HUES6 (cell line): ENCODE measurements around the gene LINS1.

Experiments used
- H3K27ac ChIP-seq: 2 replicates; pipeline ENCODE4 v1.7.0; 2013; ENCODE audit warnings: low read depth, mild to moderate bottlenecking, low read length, inconsistent platforms
- H3K27me3 ChIP-seq: 2 replicates; pipeline ENCODE4 v1.6.1; 2013; ENCODE audit warnings: low read length; ENCODE audit not compliant: control insufficient read depth, insufficient read depth
- H3K36me3 ChIP-seq: 2 replicates; pipeline ENCODE4 v1.6.1; 2013; ENCODE audit warnings: low read length; ENCODE audit not compliant: control insufficient read depth, insufficient read depth
- H3K4me1 ChIP-seq: 2 replicates; pipeline ENCODE4 v1.6.1; 2013; ENCODE audit warnings: low read length; ENCODE audit not compliant: control insufficient read depth, insufficient read depth
- H3K4me3 ChIP-seq: 2 replicates; pipeline ENCODE4 v1.5.1; 2013; ENCODE audit warnings: low read depth, low read length
- H3K9ac ChIP-seq: one replicate; pipeline ENCODE4 v1.6.1; 2013; ENCODE audit warnings: mild to moderate bottlenecking, low read length
- H3K9me3 ChIP-seq: 2 replicates; pipeline ENCODE4 v1.6.1; 2013; ENCODE audit warnings: low read depth, low read length; ENCODE audit not compliant: control insufficient read depth, insufficient read depth

The LINS1 gene

GRCh38 chr15:100602064-100602822, at the start of gene LINS1, which contains the start of gene ASB7:
Gene LINS1 (minus strand): TSS chr15:100602184. CDS start chr15:100580842, 21,342 bp downstream.
Gene ASB7 (plus strand): TSS chr15:100602589. CDS start chr15:100612217, 9,628 bp downstream.
- H3K9ac ChIP-seq, result peak within 1 kb of the TSS; percentile 83
- peak within 1 kb of the TSS; percentile 91 for H3K4me3 ChIP-seq
- H3K27me3 ChIP-seq, result no peaks in the 10 kb centered on the region
- no peaks in the 10 kb centered on the region for H3K9me3 ChIP-seq
- peaks cover 10% of the 10 kb centered on the region for H3K36me3 ChIP-seq
- H3K4me1 ChIP-seq, result peaks cover 4% of the 10 kb centered on the region; the same call in 1 of the 2 replicates
- H3K27ac ChIP-seq, result peak within 1 kb of the TSS; percentile 65; the same call in 1 of the 2 replicates

- Histone ChIP-seq H3K9me3 (no peaks in the 10 kb centered on the region), H3K27me3 (no peaks in the 10 kb centered on the region), H3K9ac (no peak overlapping the region), H3K4me1 (no peaks in the 10 kb centered on the region), H3K27ac (no peak overlapping the region), H3K36me3 (peaks cover 4% of the 10 kb centered on the region; the same call in 1 of the 2 replicates), H3K4me3 (no peak overlapping the region)
These were observed 49.3 kb upstream of the LINS1 start for GRCh38 chr15:100651253-100651652.

DNA sequence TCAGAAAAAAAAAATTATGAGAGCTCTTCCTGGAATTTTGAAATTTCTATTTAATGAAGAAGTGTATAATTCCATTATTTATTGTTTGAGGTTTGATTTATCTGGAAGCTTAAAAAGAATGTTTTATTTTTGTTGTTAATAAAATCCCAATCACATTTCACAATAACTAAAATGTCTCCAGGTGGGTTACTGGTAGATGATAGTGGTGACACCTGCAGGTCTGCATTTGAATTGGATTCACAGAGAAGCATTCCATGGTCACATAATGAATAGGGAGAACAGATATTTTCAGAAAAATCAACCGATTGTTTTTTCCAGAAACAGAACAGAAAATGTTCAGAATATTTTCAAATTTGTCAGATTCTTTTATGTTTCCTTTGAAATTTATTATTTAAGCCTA, 48.7 kb upstream of the LINS1 start:
- Histone ChIP-seq H3K9me3 (no peaks in the 10 kb centered on the region), H3K4me1 (no peaks in the 10 kb centered on the region), H3K36me3 (peaks cover 4% of the 10 kb centered on the region; the same call in 1 of the 2 replicates), H3K9ac (no peak overlapping the region), H3K27ac (no peak overlapping the region), H3K27me3 (no peaks in the 10 kb centered on the region), H3K4me3 (no peak overlapping the region)

GRCh38 chr15:100648951-100649350, 47.0 kb upstream of the LINS1 start:
- H3K9me3 ChIP-seq, result no peaks in the 10 kb centered on the region

GRCh38 chr15:100645671-100646070, 43.7 kb upstream of the LINS1 start:
- no peak overlapping the region for H3K9ac ChIP-seq
- H3K27me3 ChIP-seq, result no peaks in the 10 kb centered on the region
- peaks cover 4% of the 10 kb centered on the region; the same call in 1 of the 2 replicates for H3K36me3 ChIP-seq
- no peak overlapping the region for H3K27ac ChIP-seq
- no peaks in the 10 kb centered on the region for H3K9me3 ChIP-seq
- H3K4me1 ChIP-seq, result peaks cover 4% of the 10 kb centered on the region; the same call in 1 of the 2 replicates
- H3K4me3 ChIP-seq, result no peak overlapping the region

More at GRCh38 chr15:100648951-100649350, 47.0 kb upstream of the LINS1 start:
- no peaks in the 10 kb centered on the region for H3K27me3 ChIP-seq
- H3K27ac ChIP-seq, result no peak overlapping the region
- H3K4me3 ChIP-seq, result no peak overlapping the region
- peaks cover 4% of the 10 kb centered on the region; the same call in 1 of the 2 replicates for H3K36me3 ChIP-seq
- no peaks in the 10 kb centered on the region for H3K4me1 ChIP-seq
- no peak overlapping the region for H3K9ac ChIP-seq

DNA sequence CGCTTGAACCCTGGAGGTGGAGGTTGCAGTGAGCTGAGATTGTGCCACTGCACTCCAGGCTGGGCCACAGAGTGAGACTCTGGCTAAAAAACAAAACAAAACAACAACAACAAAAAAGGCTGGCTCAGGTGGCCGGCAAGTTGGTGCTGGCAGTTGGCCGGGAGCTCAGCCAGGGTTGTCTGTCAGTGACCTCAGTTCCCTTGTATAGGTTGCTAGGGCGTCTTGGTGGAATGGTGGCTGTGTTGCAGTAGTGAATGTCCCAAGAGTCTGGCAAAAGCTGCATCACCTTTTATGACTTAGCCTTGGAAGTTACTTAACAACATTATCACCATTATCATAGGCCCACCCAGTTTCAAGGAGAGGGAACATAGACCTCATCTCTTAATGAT, 41.0 kb upstream of the LINS1 start:
- Histone ChIP-seq H3K9me3 (no peaks in the 10 kb centered on the region), H3K9ac (no peak overlapping the region), H3K36me3 (peaks cover under 1% of the 10 kb centered on the region; the same call in 1 of the 2 replicates), H3K27ac (no peak overlapping the region), H3K27me3 (no peaks in the 10 kb centered on the region), H3K4me3 (no peak overlapping the region), H3K4me1 (peaks cover 4% of the 10 kb centered on the region; the same call in 1 of the 2 replicates)

GRCh38 chr15:100642213-100642949, 40.4 kb upstream of the LINS1 start:
- Histone ChIP-seq H3K27ac (no peak overlapping the region), H3K36me3 (no peaks in the 10 kb centered on the region), H3K4me3 (no peak overlapping the region), H3K9me3 (no peaks in the 10 kb centered on the region), H3K4me1 (peaks cover 8% of the 10 kb centered on the region), H3K27me3 (no peaks in the 10 kb centered on the region), H3K9ac (no peak overlapping the region)

DNA sequence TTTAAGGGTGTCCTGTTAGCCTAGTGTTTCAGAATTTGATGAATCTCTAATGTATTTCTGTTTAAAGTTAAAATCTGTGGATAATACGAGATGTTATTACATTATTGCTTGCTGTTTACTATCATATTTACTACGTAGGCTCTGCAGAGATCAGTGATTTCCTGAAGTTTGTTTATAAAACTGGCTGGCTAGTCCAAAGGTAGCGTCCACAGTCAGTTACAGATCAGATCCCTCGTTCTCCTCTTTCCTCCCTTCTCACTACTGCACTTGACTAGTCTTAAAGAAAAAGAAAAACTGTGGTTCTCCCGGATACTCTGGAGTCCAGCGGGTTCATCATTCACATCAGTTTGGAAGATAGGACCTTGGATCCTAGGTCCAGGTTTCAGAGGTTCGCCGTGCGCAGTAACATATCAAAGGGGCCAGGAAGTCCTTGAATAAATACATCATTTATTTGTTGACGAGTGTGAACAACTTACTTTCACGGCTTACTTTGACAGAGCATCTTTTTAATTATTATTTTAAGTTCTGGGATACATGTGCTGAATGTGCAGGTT, 36.3 kb upstream of the LINS1 start:
- Histone ChIP-seq H3K9ac (no peak overlapping the region), H3K36me3 (no peaks in the 10 kb centered on the region), H3K4me1 (peaks cover 39% of the 10 kb centered on the region), H3K4me3 (no peak overlapping the region), H3K9me3 (no peaks in the 10 kb centered on the region), H3K27me3 (no peaks in the 10 kb centered on the region), H3K27ac (no peak overlapping the region)

GRCh38 chr15:100635406-100636071, 33.6 kb upstream of the LINS1 start:
- H3K27me3 ChIP-seq, result no peaks in the 10 kb centered on the region
- peak overlapping the region; percentile 66 for H3K9ac ChIP-seq
- H3K4me1 ChIP-seq, result peaks cover 45% of the 10 kb centered on the region
- peak overlapping the region; percentile 62 for H3K27ac ChIP-seq
- H3K4me3 ChIP-seq, result peak overlapping the region; percentile 37; the same call in 1 of the 2 replicates
- H3K36me3 ChIP-seq, result peaks cover 11% of the 10 kb centered on the region
- no peaks in the 10 kb centered on the region for H3K9me3 ChIP-seq

- Histone ChIP-seq H3K27ac (no peak overlapping the region), H3K27me3 (no peaks in the 10 kb centered on the region), H3K4me3 (no peak overlapping the region), H3K9ac (no peak overlapping the region), H3K9me3 (no peaks in the 10 kb centered on the region), H3K4me1 (peaks cover 45% of the 10 kb centered on the region), H3K36me3 (peaks cover 25% of the 10 kb centered on the region)
These were observed 31.7 kb upstream of the LINS1 start for GRCh38 chr15:100633763-100634075.
